Measurements from ENCODE around the gene SOX4. TPM values are rescaled to one million over a fixed set of nuclear protein-coding genes. Genes with fewer than 3 reads are reported as not detected.

The SOX4 gene
- total RNA-seq, result 72.5 and 83.8 TPM in 2 replicates

DNA sequence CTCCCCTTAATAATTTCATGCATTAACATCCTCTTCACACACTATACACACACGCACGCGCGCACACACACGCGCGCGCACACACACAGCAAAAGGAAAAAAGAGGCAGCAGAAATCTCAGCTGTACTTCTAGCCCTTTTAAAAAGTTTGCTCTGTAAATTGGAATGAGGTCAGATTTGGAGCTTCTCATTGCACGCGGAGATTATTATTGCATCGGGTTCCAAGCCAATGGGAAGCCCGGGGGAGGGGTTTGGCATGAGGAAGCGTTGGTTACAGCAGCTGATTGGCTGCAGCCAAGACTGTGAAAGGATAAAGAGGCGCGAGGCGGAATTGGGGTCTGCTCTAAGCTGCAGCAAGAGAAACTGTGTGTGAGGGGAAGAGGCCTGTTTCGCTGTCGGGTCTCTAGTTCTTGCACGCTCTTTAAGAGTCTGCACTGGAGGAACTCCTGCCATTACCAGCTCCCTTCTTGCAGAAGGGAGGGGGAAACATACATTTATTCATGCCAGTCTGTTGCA lies at the start of gene SOX4:
SOX4 (plus strand) TSS at position 340 of the 515 bp plus-strand sequence. CDS start 784 bp downstream, outside the sequence.

All from endothelial cell of coronary artery (primary cell).